WTC11 (cell line): ENCODE measurements around the gene GALR2. TPM values are rescaled to one million over a fixed set of nuclear protein-coding genes. Genes with fewer than 3 reads are reported as not detected.

Experiments used
- ATAC-seq: fragments of 200-7000 bp; cut with Tn5 transposase; 2 replicates; pipeline ENCODE4 v1.10.0; 2021; ENCODE audit warnings: mild to moderate bottlenecking, moderate library complexity
- CTCF ChIA-PET: fragments of 300-600 bp; sonication (Branson Sonifier 250); formaldehyde crosslinking; loops from one replicate; lab custom pipeline; 2021; ENCODE audit warnings: antibody characterized with exemption; lab: Charles Lee
- POLR2A ChIA-PET: fragments of 350-600 bp; sonication (Branson Sonifier 250); formaldehyde crosslinking; loops from one replicate; lab custom pipeline; 2021; ENCODE audit warnings: antibody characterized with exemption; lab: Charles Lee
- DNase-seq: peaks from one replicate; pipeline ENCODE4 v3.0.0; 2021; ENCODE audit warnings: low spot score
- H3K27ac Mint-ChIP-seq: 2 replicates; pipeline ENCODE4 v1.8.0; 2021; ENCODE audit warnings: mixed read lengths
- H3K27me3 Mint-ChIP-seq: 2 replicates; pipeline ENCODE4 v1.8.0; 2021; ENCODE audit warnings: low read depth, mild to moderate bottlenecking, moderate library complexity, mixed read lengths
- H3K36me3 Mint-ChIP-seq: 2 replicates; pipeline ENCODE4 v1.8.0; 2021; ENCODE audit warnings: mixed read lengths
- H3K4me1 Mint-ChIP-seq: 2 replicates; pipeline ENCODE4 v1.8.0; 2022; ENCODE audit warnings: mixed read lengths
- H3K4me3 Mint-ChIP-seq: 2 replicates; pipeline ENCODE4 v1.8.0; 2021; ENCODE audit warnings: mild to moderate bottlenecking, moderate library complexity, mixed read lengths
- H3K9me3 Mint-ChIP-seq: 2 replicates; pipeline ENCODE4 v1.8.0; 2021; ENCODE audit warnings: mixed read lengths
- ARID4B ChIP-seq: sonication (generic); formaldehyde crosslinking; IDR thresholded peaks from 2 replicates; pipeline ENCODE4 v1.8.0; 2023; ENCODE audit warnings: missing genetic modification reagents, mild to moderate bottlenecking, borderline replicate concordance
- ELF4 ChIP-seq: sonication (generic); formaldehyde crosslinking; IDR thresholded peaks from 2 replicates; pipeline ENCODE4 v1.8.1; 2022; ENCODE audit warnings: low read depth, mild to moderate bottlenecking, moderate library complexity, missing genetic modification reagents
- ESRRA ChIP-seq: sonication (generic); formaldehyde crosslinking; IDR thresholded peaks from 2 replicates; pipeline ENCODE4 v1.8.1; 2022; ENCODE audit warnings: mild to moderate bottlenecking, missing genetic modification reagents, borderline replicate concordance
- FOXK1 ChIP-seq: sonication (generic); formaldehyde crosslinking; IDR thresholded peaks from 2 replicates; pipeline ENCODE4 v1.8.0; 2022; ENCODE audit warnings: mild to moderate bottlenecking, moderate library complexity, missing genetic modification reagents
- FOXP1 ChIP-seq: sonication (generic); formaldehyde crosslinking; IDR thresholded peaks from 2 replicates; pipeline ENCODE4 v1.8.0; 2022; ENCODE audit warnings: missing genetic modification reagents, mild to moderate bottlenecking, moderate library complexity, borderline replicate concordance
- JAZF1 ChIP-seq: fragments of 250-450 bp; sonication (Bioruptor Pico); IDR thresholded peaks from 2 replicates; pipeline ENCODE4 v1.9.0; 2021; ENCODE audit warnings: moderate library complexity, mild to moderate bottlenecking, inconsistent platforms
- KAT7 ChIP-seq: sonication (generic); formaldehyde crosslinking; IDR thresholded peaks from 2 replicates; pipeline ENCODE4 v1.8.1; 2023; ENCODE audit warnings: missing genetic modification reagents, mild to moderate bottlenecking, borderline replicate concordance
- NFE2L1 ChIP-seq: sonication (generic); formaldehyde crosslinking; IDR thresholded peaks from 2 replicates; pipeline ENCODE4 v1.8.1; 2023; ENCODE audit warnings: missing genetic modification reagents
- NFYB ChIP-seq: sonication (generic); formaldehyde crosslinking; conservative IDR thresholded peaks from 2 replicates; pipeline ENCODE4 v1.8.0; 2022; ENCODE audit warnings: low read depth, missing genetic modification reagents
- NR3C1 ChIP-seq: sonication (generic); formaldehyde crosslinking; conservative IDR thresholded peaks from 2 replicates; pipeline ENCODE4 v1.8.1; 2023; ENCODE audit warnings: low read depth, mild to moderate bottlenecking, missing genetic modification reagents
- PRRX2 ChIP-seq: fragments of 250-450 bp; sonication (Bioruptor Pico); IDR thresholded peaks from 2 replicates; pipeline ENCODE4 v1.8.0; 2021; ENCODE audit warnings: mild to moderate bottlenecking
- RELA ChIP-seq: sonication (generic); formaldehyde crosslinking; IDR thresholded peaks from 2 replicates; pipeline ENCODE4 v1.8.1; 2022; ENCODE audit warnings: missing genetic modification reagents, mild to moderate bottlenecking, borderline replicate concordance
- STAT6 ChIP-seq: sonication (generic); formaldehyde crosslinking; conservative IDR thresholded peaks from 2 replicates; pipeline ENCODE4 v1.8.1; 2023; ENCODE audit warnings: mild to moderate bottlenecking, low read depth, missing genetic modification reagents, moderate library complexity
- TP53 ChIP-seq: sonication (generic); formaldehyde crosslinking; IDR thresholded peaks from 2 replicates; pipeline ENCODE4 v1.8.1; 2023; ENCODE audit warnings: mild to moderate bottlenecking, missing genetic modification reagents
- ZMAT4 ChIP-seq: fragments of 250-450 bp; sonication (Bioruptor Pico); IDR thresholded peaks from 2 replicates; pipeline ENCODE4 v1.9.0; 2021; ENCODE audit warnings: mild to moderate bottlenecking
- ZNF232 ChIP-seq: sonication (generic); formaldehyde crosslinking; IDR thresholded peaks from 2 replicates; pipeline ENCODE4 v1.8.0; 2022; ENCODE audit warnings: mild to moderate bottlenecking, missing genetic modification reagents
- ZNF317 ChIP-seq: sonication (generic); formaldehyde crosslinking; IDR thresholded peaks from 2 replicates; pipeline ENCODE4 v1.8.1; 2023; ENCODE audit warnings: low read depth, mild to moderate bottlenecking, moderate library complexity, missing genetic modification reagents, borderline replicate concordance
- total RNA-seq: library from RNA; stranded (reverse); gene quantifications from 3 replicates; pipeline ENCODE4 v1.2.3, GENCODE V29; 2021
- TF ChIP-seq, protein P1 (sequence below): sonication (generic); formaldehyde crosslinking; IDR thresholded peaks from 2 replicates; pipeline ENCODE4 v1.8.0; 2022; ENCODE audit warnings: mild to moderate bottlenecking, missing genetic modification reagents
- TF ChIP-seq, protein P2 (sequence below): sonication (generic); formaldehyde crosslinking; IDR thresholded peaks from 2 replicates; pipeline ENCODE4 v1.8.1; 2022; ENCODE audit warnings: mild to moderate bottlenecking, moderate library complexity, missing genetic modification reagents
- TF ChIP-seq, protein P3 (sequence below): sonication (generic); formaldehyde crosslinking; IDR thresholded peaks from 2 replicates; pipeline ENCODE4 v1.8.1; 2023; ENCODE audit warnings: mild to moderate bottlenecking, missing genetic modification reagents, borderline replicate concordance

The GALR2 gene
- total RNA-seq, 1 experiment from 2014 or later = 2.9 TPM

DNA sequence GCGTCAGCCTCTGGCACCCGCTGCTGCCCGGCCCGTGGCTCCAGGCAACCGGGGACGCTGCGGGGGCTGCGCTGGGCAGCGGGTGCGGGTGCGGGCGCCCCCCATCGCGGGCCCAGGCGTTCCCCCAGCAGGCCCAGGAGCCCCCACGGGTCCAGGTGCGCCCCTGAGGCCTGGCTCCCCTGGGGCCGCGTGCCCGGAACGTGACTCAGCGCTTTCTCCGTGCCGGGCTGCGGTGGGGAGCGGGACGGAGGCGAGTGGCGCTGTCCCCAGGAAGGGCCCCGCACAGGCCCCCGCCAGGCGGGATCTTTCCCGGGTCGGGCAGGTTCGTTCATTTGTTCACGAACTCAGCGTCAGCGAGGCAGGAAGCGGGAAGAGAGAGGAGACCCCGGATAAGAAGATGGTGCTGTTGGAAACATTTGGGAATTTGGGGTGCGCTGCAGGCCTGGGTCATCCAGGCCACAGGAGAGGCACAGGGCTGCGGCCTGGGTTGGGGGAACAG lies 47.4 kb downstream of the GALR2 start:
- CTCF ChIA-PET = interaction anchor here (0.7 to 10.4 kb wide), 31 partner anchors 10 to 189 kb away, joined by 3 to 176 read pairs (median 4); partner anchors contain the start of genes FOXJ1 and UBALD2
- Mint-ChIP-seq H3K36me3 (no peaks in the 10 kb centered on the region), H3K4me3 (no peak overlapping the region; the same call in 1 of the 2 replicates), H3K4me1 (peaks cover 39% of the 10 kb centered on the region), H3K9me3 (no peaks in the 10 kb centered on the region), H3K27ac (peak overlapping the region; percentile 19; the same call in 1 of the 2 replicates), H3K27me3 (no peaks in the 10 kb centered on the region; the same call in none of the 2 replicates)
- peak; percentile 54 for DNase-seq
- POLR2A ChIA-PET = interaction anchor here (2.2 kb wide), 1 partner anchor 10 kb away, joined by 17 read pairs; no protein-coding TSS in a partner anchor
- peak; percentile 5; the same call in 1 of the 2 replicates for ATAC-seq
- peak; percentile 29; the same call in 1 of the 2 replicates for TF ChIP-seq NFYB
- TF ChIP-seq ZMAT4 (CRISPR knock-in tag) = no peak
- TF ChIP-seq ESRRA (CRISPR knock-in tag) = 0 out of 2 replicates have a peak, but pooled peaks have one; percentile 29
- TF ChIP-seq ELF4 (CRISPR knock-in tag) = 0 out of 2 replicates have a peak, but pooled peaks have one; percentile 72
- TF ChIP-seq STAT6 (CRISPR knock-in tag) = no peak
- peak; percentile 73; the same call in 1 of the 2 replicates for TF ChIP-seq RELA (CRISPR knock-in tag)
- no peak for TF ChIP-seq PRRX2 (CRISPR knock-in tag)
- TF ChIP-seq ZNF232 (CRISPR knock-in tag) = 0 out of 2 replicates have a peak, but pooled peaks have one; percentile 59
- TF ChIP-seq NR3C1 (CRISPR knock-in tag) = no peak
- TF ChIP-seq JAZF1 (CRISPR knock-in tag) = no peak
- TF ChIP-seq ARID4B (CRISPR knock-in tag) = 0 out of 2 replicates have a peak, but pooled peaks have one; percentile 20
- peak; percentile 60 for TF ChIP-seq KAT7
- 0 out of 2 replicates have a peak, but pooled peaks have one; percentile 53 for TF ChIP-seq ZNF317 (CRISPR knock-in tag)
- TF ChIP-seq FOXK1 (CRISPR knock-in tag) = peak; percentile 68; the same call in 1 of the 2 replicates
- TF ChIP-seq TP53 = no peak
- peak; percentile 96 for TF ChIP-seq NFE2L1 (CRISPR knock-in tag)
- TF ChIP-seq, protein P1, sequence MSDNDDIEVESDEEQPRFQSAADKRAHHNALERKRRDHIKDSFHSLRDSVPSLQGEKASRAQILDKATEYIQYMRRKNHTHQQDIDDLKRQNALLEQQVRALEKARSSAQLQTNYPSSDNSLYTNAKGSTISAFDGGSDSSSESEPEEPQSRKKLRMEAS = peak; percentile 52; the same call in 1 of the 2 replicates
- TF ChIP-seq, protein P2, sequence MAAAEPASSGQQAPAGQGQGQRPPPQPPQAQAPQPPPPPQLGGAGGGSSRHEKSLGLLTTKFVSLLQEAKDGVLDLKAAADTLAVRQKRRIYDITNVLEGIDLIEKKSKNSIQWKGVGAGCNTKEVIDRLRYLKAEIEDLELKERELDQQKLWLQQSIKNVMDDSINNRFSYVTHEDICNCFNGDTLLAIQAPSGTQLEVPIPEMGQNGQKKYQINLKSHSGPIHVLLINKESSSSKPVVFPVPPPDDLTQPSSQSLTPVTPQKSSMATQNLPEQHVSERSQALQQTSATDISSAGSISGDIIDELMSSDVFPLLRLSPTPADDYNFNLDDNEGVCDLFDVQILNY (CRISPR knock-in tag) = 0 out of 2 replicates have a peak, but pooled peaks have one; percentile 60
- TF ChIP-seq, protein P3, sequence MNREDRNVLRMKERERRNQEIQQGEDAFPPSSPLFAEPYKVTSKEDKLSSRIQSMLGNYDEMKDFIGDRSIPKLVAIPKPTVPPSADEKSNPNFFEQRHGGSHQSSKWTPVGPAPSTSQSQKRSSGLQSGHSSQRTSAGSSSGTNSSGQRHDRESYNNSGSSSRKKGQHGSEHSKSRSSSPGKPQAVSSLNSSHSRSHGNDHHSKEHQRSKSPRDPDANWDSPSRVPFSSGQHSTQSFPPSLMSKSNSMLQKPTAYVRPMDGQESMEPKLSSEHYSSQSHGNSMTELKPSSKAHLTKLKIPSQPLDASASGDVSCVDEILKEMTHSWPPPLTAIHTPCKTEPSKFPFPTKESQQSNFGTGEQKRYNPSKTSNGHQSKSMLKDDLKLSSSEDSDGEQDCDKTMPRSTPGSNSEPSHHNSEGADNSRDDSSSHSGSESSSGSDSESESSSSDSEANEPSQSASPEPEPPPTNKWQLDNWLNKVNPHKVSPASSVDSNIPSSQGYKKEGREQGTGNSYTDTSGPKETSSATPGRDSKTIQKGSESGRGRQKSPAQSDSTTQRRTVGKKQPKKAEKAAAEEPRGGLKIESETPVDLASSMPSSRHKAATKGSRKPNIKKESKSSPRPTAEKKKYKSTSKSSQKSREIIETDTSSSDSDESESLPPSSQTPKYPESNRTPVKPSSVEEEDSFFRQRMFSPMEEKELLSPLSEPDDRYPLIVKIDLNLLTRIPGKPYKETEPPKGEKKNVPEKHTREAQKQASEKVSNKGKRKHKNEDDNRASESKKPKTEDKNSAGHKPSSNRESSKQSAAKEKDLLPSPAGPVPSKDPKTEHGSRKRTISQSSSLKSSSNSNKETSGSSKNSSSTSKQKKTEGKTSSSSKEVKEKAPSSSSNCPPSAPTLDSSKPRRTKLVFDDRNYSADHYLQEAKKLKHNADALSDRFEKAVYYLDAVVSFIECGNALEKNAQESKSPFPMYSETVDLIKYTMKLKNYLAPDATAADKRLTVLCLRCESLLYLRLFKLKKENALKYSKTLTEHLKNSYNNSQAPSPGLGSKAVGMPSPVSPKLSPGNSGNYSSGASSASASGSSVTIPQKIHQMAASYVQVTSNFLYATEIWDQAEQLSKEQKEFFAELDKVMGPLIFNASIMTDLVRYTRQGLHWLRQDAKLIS = no peak
- peak; percentile 32; the same call in 1 of the 2 replicates for TF ChIP-seq FOXP1 (CRISPR knock-in tag)
